ENCODE results near the gene KLF2. TPM values are rescaled to one million over a fixed set of nuclear protein-coding genes. Genes with fewer than 3 reads are reported as not detected.

KLF2 gene
- total RNA-seq, 1 donor from 2014 or later: 252 TPM

DNA sequence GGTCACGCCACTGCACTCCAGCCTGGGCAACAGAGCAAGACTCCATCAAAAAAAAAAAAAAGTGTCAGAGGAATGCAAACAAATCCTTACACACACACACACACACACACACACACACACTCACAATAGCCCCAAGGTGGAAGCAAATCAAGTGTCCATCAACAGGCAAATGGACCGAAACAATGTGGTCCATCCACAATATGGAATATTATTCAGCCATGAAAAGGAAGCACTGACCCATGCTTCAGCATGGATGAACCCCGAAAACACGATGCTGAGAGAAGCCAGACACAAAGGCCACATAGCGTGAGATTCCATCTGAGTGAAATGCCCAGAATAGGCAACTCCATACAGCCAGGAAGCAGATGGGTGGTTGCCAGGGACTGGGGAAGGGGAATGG lies 16.5 kb upstream of the KLF2 start:
- Histone ChIP-seq H3K9me3 (no peaks in the 10 kb centered on the region), H3K4me3 (no peak overlapping the region), H3K27ac (no peak overlapping the region), H3K27me3 (no peaks in the 10 kb centered on the region), H3K36me3 (no peaks in the 10 kb centered on the region), H3K4me1 (peaks cover 10% of the 10 kb centered on the region)
- DNase-seq (ENCODE audit: extremely low spot score in 2 of 2): no peak
- intact Hi-C loops (cut with DNase I): no loop called here
- TF ChIP-seq, protein P1, sequence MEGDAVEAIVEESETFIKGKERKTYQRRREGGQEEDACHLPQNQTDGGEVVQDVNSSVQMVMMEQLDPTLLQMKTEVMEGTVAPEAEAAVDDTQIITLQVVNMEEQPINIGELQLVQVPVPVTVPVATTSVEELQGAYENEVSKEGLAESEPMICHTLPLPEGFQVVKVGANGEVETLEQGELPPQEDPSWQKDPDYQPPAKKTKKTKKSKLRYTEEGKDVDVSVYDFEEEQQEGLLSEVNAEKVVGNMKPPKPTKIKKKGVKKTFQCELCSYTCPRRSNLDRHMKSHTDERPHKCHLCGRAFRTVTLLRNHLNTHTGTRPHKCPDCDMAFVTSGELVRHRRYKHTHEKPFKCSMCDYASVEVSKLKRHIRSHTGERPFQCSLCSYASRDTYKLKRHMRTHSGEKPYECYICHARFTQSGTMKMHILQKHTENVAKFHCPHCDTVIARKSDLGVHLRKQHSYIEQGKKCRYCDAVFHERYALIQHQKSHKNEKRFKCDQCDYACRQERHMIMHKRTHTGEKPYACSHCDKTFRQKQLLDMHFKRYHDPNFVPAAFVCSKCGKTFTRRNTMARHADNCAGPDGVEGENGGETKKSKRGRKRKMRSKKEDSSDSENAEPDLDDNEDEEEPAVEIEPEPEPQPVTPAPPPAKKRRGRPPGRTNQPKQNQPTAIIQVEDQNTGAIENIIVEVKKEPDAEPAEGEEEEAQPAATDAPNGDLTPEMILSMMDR (IDR thresholded peaks at IDR 0.05): no peak
- TF ChIP-seq POLR2A (IDR thresholded peaks at IDR 0.05) (no peak), POLR2AphosphoS5 (IDR thresholded peaks at IDR 0.05; ENCODE audit: insufficient read depth in 1 of 2, low read depth in 1 of 2) (no peak)

DNA sequence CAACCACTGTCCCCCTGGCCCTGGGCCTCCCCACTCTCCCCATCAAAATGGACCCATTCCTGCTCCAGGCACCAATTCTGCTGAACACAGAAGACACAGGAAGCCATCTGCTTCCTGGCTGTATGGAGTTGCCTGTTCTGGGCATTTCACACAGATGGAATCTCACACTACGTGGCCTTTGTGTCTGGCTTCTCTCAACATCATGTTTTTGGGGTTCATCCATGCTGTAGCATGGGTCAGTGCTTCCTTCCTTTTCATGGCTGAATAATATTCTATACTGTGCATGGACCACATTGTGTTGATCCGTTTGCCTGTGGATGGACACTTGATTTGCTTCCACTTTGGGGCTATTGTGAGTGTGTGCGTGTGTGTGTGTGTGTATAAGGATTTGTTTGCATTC lies 15.0 kb upstream of the KLF2 start:
- peaks cover 6% of the 10 kb centered on the region for H3K4me1 ChIP-seq
- H3K27ac ChIP-seq: no peak overlapping the region
- TF ChIP-seq, protein P1 (IDR thresholded peaks at IDR 0.05): no peak
- no peak for TF ChIP-seq POLR2AphosphoS5 (IDR thresholded peaks at IDR 0.05; ENCODE audit: insufficient read depth in 1 of 2, low read depth in 1 of 2)
- TF ChIP-seq POLR2A (IDR thresholded peaks at IDR 0.05): no peak
- no peak for DNase-seq (ENCODE audit: extremely low spot score in 2 of 2)
- no peaks in the 10 kb centered on the region for H3K36me3 ChIP-seq
- no peak overlapping the region for H3K4me3 ChIP-seq
- H3K9me3 ChIP-seq: no peaks in the 10 kb centered on the region
- no peaks in the 10 kb centered on the region for H3K27me3 ChIP-seq
- intact Hi-C loops (cut with DNase I): no loop called here

DNA sequence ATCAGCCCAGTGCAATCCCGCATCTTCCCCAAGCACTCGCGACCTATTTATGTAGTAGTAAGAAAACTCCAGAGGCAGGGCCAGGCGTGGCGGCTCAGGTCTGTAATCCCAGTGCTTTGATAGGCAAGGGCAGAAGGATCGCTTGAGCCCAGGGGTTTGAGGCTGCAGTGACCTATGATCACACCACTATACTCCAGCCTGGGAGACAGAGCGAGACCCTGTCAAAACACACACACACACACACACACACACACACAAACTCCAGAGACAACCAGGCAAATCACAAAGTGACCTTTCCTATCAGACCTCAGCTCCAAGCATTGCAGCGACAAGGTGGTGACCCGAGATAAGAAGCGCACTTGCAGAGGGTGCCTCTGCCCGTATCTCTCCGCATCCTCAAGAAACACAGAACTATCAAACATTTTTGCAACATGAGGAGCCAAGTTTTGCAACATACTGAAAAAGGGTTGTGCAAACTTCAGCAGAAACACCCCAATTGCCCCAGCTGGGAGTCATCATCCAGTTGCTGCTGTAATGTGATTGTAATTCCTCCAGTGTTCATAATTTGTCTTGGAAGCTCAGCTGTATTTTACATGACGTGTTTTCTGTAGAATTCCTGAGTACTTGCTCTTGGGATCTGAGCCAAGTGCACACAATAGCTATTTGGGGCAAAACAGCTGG lies 8.7 kb upstream of the KLF2 start:
- peak overlapping the region; percentile 53 for H3K27ac ChIP-seq
- H3K9me3 ChIP-seq: no peaks in the 10 kb centered on the region
- TF ChIP-seq POLR2AphosphoS5 (IDR thresholded peaks at IDR 0.05; ENCODE audit: insufficient read depth in 1 of 2, low read depth in 1 of 2) (peak in 1 of 2 donors; percentile 80), POLR2A (IDR thresholded peaks at IDR 0.05) (no peak)
- no peak overlapping the region for H3K4me3 ChIP-seq
- no peak for DNase-seq (ENCODE audit: extremely low spot score in 2 of 2)
- H3K36me3 ChIP-seq: no peaks in the 10 kb centered on the region
- intact Hi-C loops (cut with DNase I): no loop called here
- H3K4me1 ChIP-seq: peaks cover 31% of the 10 kb centered on the region
- H3K27me3 ChIP-seq: no peaks in the 10 kb centered on the region

DNA sequence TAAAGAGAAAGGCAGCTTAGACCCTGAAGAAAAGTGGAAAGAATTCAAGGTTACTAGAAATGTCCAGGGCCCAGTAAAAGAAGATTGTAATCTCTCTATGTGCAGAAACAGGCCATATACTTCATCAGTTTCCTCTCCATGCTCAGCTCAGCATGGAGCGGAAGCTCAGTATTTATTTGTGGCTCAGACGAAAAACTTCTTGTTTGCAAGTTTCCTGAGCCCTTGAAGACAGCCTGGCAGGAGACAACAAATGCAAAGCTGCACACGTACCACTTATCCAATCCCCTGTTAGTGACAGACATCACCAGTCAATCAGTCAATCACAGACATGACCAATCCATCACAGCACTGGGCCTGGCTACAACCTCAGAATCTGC lies 8.1 kb upstream of the KLF2 start:
- H3K4me1 ChIP-seq: peaks cover 31% of the 10 kb centered on the region
- H3K4me3 ChIP-seq: no peak overlapping the region
- no peaks in the 10 kb centered on the region for H3K27me3 ChIP-seq
- DNase-seq (ENCODE audit: extremely low spot score in 2 of 2): no peak
- intact Hi-C loops (cut with DNase I): no loop called here
- H3K9me3 ChIP-seq: no peaks in the 10 kb centered on the region
- H3K36me3 ChIP-seq: no peaks in the 10 kb centered on the region
- peak overlapping the region; percentile 53 for H3K27ac ChIP-seq
- TF ChIP-seq POLR2AphosphoS5 (IDR thresholded peaks at IDR 0.05; ENCODE audit: insufficient read depth in 1 of 2, low read depth in 1 of 2) (no peak), POLR2A (IDR thresholded peaks at IDR 0.05) (no peak)
- TF ChIP-seq, protein P1 (IDR thresholded peaks at IDR 0.05): no peak

DNA sequence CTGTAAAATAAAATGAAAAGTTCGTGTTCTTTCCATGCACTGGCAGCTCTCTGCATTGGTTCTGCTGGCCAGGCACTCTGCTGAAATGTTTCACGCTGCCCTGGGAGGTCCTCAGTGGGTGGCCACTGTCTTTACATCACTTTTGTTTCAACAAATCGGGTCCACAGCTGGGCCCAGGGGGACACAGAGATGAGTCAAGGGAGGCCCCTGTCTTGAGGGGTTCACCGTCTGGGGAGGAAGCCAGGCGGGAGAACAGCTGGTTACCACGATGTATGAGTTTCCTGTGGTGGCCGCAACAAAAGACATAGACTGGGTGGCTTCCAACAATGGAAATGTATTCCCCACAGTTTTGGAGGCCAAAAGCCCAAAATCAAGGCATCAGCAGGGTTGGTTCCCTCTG lies 5.1 kb upstream of the KLF2 start:
- Histone ChIP-seq H3K36me3 (no peaks in the 10 kb centered on the region), H3K27ac (no peak overlapping the region), H3K9me3 (no peaks in the 10 kb centered on the region), H3K4me1 (peaks cover 33% of the 10 kb centered on the region), H3K27me3 (no peaks in the 10 kb centered on the region), H3K4me3 (no peak overlapping the region)
- DNase-seq (ENCODE audit: extremely low spot score in 2 of 2): no peak
- TF ChIP-seq POLR2AphosphoS5 (IDR thresholded peaks at IDR 0.05; ENCODE audit: insufficient read depth in 1 of 2, low read depth in 1 of 2): no peak
- TF ChIP-seq POLR2A (IDR thresholded peaks at IDR 0.05): no peak
- TF ChIP-seq, protein P1 (IDR thresholded peaks at IDR 0.05): no peak
- intact Hi-C loops (cut with DNase I): no loop called here
